ENCODE data around the gene ZZZ3.
"Not testable (repeated sequence)": the region's sequence is repeated elsewhere in the genome, so short reads cannot be mapped to it uniquely, and the experiment has no call there.

The ZZZ3 gene

GRCh38 chr1:77670330-77670729, 12.1 kb downstream of the ZZZ3 start:
- no peak for DNase-seq (ENCODE audit: low read depth)

GRCh38 chr1:77668924-77669449, 13.5 kb downstream of the ZZZ3 start:
- no peak for DNase-seq (ENCODE audit: low read depth)

DNA sequence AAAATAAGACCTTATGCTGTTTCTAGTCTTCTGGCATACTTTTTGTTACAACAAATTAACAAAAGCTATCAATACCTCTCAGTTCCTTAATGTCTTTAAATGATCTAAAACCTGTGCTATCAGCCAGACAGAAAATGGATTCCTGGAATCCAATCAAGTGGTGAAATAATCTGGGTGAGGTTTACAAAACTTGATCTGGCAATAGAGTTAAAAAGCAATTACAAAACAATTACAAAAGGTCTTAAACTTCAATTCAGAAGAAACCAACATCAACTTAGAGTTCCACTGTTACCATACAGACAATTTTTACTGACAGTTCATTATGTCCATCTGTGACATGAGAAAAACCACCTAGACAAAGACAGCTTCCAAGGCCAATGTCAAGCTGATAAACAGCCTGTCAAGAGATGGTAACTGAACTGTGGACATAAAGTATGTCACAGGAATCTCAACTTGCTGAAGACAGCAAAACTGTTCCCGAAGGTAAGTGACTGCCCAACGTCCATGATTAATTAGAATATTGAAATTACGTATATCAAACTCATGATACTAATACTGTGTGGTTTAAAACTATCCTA, 17.4 kb downstream of the ZZZ3 start:
- DNase-seq (ENCODE audit: low read depth) = no peak

DNA sequence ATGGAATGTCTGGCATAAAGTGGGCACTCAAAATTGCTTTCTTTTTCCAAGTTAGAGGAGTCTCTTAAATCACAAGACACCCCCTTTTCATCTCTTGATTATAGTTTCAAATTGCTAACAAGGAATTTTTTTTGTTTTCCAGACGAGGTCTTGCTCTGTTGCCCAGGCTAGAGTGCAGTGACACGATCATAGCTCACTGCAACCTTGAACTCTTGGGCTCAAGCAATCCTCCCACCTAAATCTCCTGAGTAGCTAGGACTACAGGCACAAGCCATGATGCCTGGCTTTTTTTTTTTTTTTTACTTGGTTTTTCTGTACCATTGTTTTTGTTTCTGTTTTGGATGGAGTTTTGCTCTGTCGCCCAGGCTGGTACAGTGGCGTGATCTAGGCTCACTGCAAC, 20.8 kb downstream of the ZZZ3 start:
- no peak for DNase-seq (ENCODE audit: low read depth)

DNA sequence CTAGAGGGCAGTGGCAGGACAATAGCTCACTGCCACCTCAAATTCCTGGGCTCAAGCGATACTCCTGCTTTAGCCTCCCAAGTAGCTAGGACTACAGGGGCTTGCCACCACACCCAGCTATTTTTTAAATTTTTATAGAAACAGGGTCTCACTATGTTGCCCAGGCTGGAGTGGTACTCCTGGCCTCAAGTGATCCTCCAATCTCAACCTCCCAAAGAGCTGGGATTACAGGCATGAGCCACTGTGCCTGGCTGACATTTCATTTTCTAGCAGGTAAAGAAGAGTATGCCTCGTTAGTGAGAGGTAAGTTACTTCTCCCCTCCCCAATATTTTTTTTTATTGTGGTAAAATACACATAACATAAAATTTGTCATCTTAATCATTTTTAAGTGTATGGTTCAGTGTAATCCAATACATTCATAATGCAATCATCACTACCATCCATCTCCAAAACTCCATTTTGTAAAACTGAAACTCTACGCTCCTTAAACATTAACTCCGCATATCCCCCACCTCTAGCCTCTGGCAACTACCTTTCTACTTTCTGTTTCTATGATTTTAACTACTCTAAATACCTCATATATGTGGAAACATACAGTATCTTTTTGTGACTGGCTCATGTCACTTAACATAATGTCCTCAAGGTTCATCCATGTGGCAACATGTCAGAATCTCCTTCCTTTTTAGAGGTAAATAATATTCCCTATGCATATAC, 22.4 kb downstream of the ZZZ3 start:
- DNase-seq (ENCODE audit: low read depth) = no peak

DNA sequence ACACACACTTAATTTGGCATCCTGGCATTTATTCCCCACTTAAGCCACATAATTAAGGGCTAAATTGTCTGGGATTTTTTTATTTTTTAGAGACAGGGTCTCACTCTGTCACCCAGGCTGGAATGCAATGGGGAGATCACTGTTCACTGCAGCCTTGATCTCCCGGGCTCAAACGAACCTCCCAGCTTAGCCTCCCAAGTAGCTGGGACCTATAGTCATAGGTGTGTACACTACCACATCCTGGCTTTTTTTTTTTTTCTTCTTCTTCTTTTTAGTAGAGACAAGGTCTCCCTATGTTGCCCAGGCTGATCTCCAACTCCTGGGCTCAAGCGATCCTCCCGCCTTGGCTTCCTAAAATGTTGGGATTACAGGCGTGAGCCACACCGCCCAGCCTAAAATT, 24.2 kb downstream of the ZZZ3 start:
- DNase-seq (ENCODE audit: low read depth) = no peak

- no peak for DNase-seq (ENCODE audit: low read depth)
Measured at GRCh38 chr1:77655431-77655974, 27.0 kb downstream of the ZZZ3 start.

- DNase-seq (ENCODE audit: low read depth) = no peak
Measured at GRCh38 chr1:77652970-77653516, 29.4 kb downstream of the ZZZ3 start.

DNA sequence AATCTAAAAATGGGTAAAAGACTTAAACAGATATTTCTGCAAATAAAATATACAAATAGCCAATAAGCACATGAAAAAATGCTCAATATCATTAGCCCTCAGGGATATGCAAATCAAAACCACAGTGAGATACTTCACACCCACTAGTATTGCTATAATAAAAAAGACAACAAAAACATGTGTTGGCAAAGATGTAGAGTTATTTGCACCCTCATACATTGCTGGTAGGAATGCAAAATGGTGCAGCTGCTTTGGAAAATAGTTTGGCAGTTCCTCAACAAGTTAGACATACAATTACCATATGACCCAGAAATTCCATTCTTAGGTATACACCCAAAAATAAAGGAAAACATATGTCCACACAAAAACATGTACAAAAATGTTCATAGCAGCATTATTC, 30.2 kb downstream of the ZZZ3 start:
- peak; percentile 79 for DNase-seq (ENCODE audit: low read depth)

- DNase-seq (ENCODE audit: low read depth) = no peak
Measured at GRCh38 chr1:77649127-77649526, 33.3 kb downstream of the ZZZ3 start.

DNA sequence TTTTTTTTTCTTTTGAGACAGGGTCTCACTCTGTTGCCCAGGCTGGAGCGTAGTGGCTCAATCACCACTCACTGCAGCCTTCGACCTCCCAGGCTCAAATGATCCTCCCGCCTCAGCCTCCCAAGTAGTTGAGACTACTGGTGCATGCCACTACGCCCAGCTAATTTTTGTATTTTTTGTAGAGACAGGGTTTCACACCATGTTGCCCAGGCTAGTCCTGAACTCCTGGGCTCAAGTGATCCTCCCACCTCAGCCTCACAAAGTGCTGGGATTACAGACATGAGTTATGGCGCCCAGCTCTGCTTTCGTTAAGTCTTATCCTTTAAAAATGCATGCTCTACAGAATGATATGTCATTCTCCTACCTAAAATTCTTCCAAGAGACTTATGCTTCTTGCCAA, 36.2 kb downstream of the ZZZ3 start:
- DNase-seq (ENCODE audit: low read depth) = not testable (repeated sequence)

DNA sequence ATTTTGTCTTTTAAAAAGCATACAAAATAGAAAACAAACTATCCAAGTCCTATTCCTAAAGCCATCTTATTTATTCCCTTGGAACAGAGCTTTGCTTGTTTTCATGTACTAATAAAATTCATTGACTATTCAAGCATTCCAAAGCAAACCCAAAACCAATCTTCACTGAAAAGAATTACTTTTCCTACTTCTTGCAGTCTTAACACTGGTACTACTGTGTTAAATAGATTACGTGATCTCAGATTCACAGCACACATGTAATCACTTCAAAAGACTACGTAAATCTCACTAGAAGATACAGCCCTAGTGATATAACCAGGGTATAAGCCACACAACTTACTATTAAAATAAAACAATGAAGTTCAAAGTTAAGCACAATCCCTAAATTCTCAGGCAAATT, 39.0 kb downstream of the ZZZ3 start:
- DNase-seq (ENCODE audit: low read depth) = no peak

GRCh38 chr1:77642941-77643340, 39.5 kb downstream of the ZZZ3 start:
- DNase-seq (ENCODE audit: low read depth) = no peak

DNA sequence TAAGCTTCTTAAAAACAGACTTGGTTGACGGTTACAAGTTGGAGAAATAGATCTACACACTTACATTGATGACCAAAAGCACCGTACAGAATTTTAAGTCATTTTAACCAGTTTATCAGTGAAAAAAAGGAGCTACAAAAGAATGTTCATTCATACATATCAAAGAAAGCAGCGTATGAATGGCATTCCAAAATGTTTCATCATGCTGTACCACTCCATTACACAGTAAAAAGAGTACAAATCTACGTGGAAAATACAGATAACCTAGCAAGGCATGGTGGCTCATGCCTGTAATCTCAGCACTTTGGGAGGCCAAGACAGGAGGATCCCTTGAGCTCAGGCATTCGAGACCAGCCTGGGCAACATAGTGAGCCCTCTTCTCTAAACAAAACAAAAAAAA, 40.3 kb downstream of the ZZZ3 start:
- no peak for DNase-seq (ENCODE audit: low read depth)

DNA sequence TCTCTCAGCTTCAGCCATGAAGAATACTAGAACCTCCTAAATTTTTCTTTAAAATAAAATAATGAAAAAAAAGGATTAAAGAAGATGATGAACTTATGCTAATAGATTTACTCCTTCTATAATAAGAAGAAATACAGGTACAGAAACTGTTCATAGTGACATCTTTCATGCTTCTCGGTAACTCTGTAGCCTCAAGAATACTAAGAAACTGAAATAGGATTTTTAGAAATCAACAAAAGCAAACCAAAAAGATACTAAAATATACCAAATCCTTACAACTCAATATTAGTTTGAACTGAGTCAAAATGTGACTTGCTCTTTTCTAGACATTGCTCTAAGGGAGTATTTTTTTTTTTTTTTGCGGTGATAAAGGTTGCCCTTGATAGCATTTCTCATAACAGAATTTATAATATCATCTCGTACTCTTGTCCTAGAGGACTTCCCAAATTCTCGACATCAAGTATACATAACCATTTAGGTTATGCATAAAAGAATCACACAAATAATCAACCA, 42.8 kb downstream of the ZZZ3 start:
- DNase-seq (ENCODE audit: low read depth) = no peak

DNA sequence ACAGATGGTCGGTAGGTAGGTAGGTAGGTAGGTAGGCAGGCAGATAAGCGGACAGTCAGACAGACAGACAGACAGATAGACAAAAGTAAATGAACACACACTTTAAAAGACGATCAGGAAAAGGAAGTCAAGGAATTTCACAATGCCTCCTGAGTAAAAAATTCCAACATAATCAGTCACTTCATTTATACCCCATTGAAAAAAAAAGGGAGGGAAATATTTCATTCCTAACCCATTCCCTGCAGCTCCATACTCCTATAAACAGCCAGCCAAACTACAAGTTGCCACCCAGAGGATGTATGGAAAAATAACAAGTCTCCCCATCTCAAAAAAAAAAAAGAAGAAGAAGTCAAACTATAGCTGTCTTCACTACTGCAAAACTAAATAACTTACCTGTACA, 43.4 kb downstream of the ZZZ3 start:
- DNase-seq (ENCODE audit: low read depth) = peak; percentile 24

GRCh38 chr1:77636864-77637263, 45.6 kb downstream of the ZZZ3 start:
- DNase-seq (ENCODE audit: low read depth) = no peak
